Measurements from ENCODE around the gene SLC35F1. TPM values are rescaled to one million over a fixed set of nuclear protein-coding genes. Genes with fewer than 3 reads are reported as not detected.
"Not testable (repeated sequence)": the region's sequence is repeated elsewhere in the genome, so short reads cannot be mapped to it uniquely, and the experiment has no call there.

The SLC35F1 gene
- total RNA-seq, 1 donor from 2014 or later: 4.5 TPM

DNA sequence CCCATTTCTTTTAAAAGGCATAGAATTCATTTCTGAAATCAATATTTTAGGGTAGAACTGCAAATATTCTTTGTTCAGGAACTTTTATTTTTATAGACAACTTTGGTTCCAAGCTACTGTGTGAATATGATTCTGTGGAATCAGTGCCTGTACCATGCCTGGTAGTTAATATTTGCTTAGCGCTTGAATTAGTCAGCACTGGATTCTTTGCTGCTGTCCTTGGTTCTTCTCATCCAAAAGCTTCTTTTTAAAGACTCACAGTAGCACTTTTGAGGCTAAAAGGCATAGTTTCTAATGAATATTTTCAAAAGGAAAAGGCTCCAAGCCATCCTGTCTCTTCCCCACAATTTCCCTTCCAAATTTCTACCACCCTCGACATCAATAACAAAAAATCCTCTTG is 109.5 kb downstream of the SLC35F1 start:
- Mint-ChIP-seq H3K4me3 (ENCODE audit: low read depth) (no peak overlapping the region), H3K36me3 (ENCODE audit: insufficient read depth) (no peaks in the 10 kb centered on the region), H3K27ac (no peak overlapping the region), H3K9me3 (ENCODE audit: low read depth) (no peaks in the 10 kb centered on the region), H3K27me3 (no peaks in the 10 kb centered on the region), H3K4me1 (ENCODE audit: low read depth) (no peaks in the 10 kb centered on the region)
- TF ChIP-seq CTCF (IDR thresholded peaks at IDR 0.05; ENCODE audit: unreplicated experiment): no peak
- DNase-seq (ENCODE audit: low spot score, unreplicated experiment): no peak

DNA sequence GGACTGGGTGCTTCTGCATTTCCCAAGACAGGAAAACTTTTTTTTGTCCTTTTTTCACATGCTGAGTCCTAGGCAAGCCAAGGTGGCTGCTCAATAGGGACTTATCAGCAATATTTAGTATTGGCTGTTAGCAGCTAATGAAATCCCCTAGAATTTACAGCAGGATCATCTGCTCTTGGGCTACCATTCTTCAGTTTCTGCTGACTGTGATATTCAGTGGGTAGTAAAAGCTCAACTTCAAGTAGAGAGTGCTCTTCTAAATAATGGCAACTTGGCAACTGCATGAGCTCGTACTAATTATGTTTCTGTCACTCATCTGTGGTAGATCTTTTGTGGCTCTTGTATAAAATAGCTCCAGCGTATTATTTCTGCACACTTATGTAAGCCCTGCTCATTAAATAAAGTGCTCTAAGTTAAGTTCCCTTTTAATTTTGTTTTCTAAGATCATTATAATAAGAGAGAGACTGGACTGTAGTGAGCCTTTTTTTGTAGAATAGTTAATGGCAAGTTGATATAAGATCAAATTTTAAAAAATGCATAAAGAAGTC is 110.3 kb downstream of the SLC35F1 start:
- no peaks in the 10 kb centered on the region for H3K4me1 Mint-ChIP-seq (ENCODE audit: low read depth)

GRCh38 chr6:118023771-118024170 is 116.7 kb downstream of the SLC35F1 start:
- Mint-ChIP-seq H3K27ac (no peak overlapping the region), H3K4me3 (ENCODE audit: low read depth) (no peak overlapping the region), H3K27me3 (no peaks in the 10 kb centered on the region), H3K4me1 (ENCODE audit: low read depth) (no peaks in the 10 kb centered on the region), H3K9me3 (ENCODE audit: low read depth) (peaks cover 4% of the 10 kb centered on the region), H3K36me3 (ENCODE audit: insufficient read depth) (no peaks in the 10 kb centered on the region)
- DNase-seq (ENCODE audit: low spot score, unreplicated experiment): no peak
- TF ChIP-seq CTCF (IDR thresholded peaks at IDR 0.05; ENCODE audit: unreplicated experiment): no peak

More for the DNA sequence above, 110.3 kb downstream of the SLC35F1 start:
- Mint-ChIP-seq H3K27ac (no peak overlapping the region), H3K4me3 (ENCODE audit: low read depth) (no peak overlapping the region), H3K27me3 (no peaks in the 10 kb centered on the region), H3K36me3 (ENCODE audit: insufficient read depth) (no peaks in the 10 kb centered on the region), H3K9me3 (ENCODE audit: low read depth) (peaks cover 4% of the 10 kb centered on the region)
- TF ChIP-seq CTCF (IDR thresholded peaks at IDR 0.05; ENCODE audit: unreplicated experiment): no peak
- no peak for DNase-seq (ENCODE audit: low spot score, unreplicated experiment)

DNA sequence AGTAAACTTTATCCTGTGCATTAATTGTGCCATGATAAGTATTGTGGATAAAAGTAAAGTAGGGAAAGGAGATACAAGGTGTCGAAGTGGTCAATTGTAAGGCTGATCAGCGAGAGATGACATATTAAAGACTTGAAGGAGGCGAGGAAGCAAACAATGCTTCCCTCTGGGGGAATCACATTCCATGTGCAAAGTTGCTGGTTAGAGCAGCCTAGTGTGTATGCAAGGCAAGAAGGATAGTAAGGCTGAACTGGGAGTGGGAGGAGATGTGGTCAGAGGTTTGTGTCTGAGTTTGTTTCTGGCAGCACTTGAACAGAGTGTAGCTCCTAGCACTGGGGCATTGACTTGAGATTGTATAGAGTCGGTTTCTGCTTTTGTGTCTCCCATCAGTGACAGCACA is 122.9 kb downstream of the SLC35F1 start:
- no peak overlapping the region for H3K27ac Mint-ChIP-seq
- H3K4me1 Mint-ChIP-seq (ENCODE audit: low read depth): no peaks in the 10 kb centered on the region
- peaks cover under 1% of the 10 kb centered on the region for H3K36me3 Mint-ChIP-seq (ENCODE audit: insufficient read depth)
- H3K4me3 Mint-ChIP-seq (ENCODE audit: low read depth): no peak overlapping the region
- H3K9me3 Mint-ChIP-seq (ENCODE audit: low read depth): peaks cover 5% of the 10 kb centered on the region
- no peak for TF ChIP-seq CTCF (IDR thresholded peaks at IDR 0.05; ENCODE audit: unreplicated experiment)
- no peak for DNase-seq (ENCODE audit: low spot score, unreplicated experiment)
- H3K27me3 Mint-ChIP-seq: no peaks in the 10 kb centered on the region

GRCh38 chr6:118037479-118037878 is 130.4 kb downstream of the SLC35F1 start:
- H3K4me3 Mint-ChIP-seq (ENCODE audit: low read depth); H3K4me1 Mint-ChIP-seq (ENCODE audit: low read depth); H3K27me3 Mint-ChIP-seq; H3K36me3 Mint-ChIP-seq (ENCODE audit: insufficient read depth); DNase-seq (ENCODE audit: low spot score, unreplicated experiment); H3K9me3 Mint-ChIP-seq (ENCODE audit: low read depth); H3K27ac Mint-ChIP-seq: not testable (repeated sequence)

DNA sequence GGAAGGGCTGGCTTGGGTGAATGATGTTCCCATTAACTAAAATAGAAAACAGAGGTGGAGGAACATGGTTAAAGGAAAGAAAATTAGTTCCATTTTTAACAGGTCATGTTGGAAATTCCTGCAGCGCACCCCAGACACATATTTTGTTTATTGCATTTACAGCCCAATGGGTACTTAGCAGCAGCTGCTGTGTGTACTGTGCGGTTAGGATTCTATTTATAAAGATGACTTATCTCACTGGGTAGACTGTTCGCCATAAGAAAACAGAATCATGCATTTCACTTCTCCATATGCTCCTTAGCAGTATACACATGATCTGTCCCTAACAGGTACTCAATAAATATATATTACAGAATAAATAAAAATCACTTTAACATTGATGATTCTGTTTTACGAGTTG is 135.8 kb downstream of the SLC35F1 start:
- Mint-ChIP-seq H3K4me3 (ENCODE audit: low read depth) (no peak overlapping the region), H3K27ac (no peak overlapping the region), H3K27me3 (no peaks in the 10 kb centered on the region), H3K36me3 (ENCODE audit: insufficient read depth) (no peaks in the 10 kb centered on the region), H3K4me1 (ENCODE audit: low read depth) (no peaks in the 10 kb centered on the region), H3K9me3 (ENCODE audit: low read depth) (no peaks in the 10 kb centered on the region)
- TF ChIP-seq CTCF (IDR thresholded peaks at IDR 0.05; ENCODE audit: unreplicated experiment): no peak
- DNase-seq (ENCODE audit: low spot score, unreplicated experiment): no peak

Data from progenitor cell of endocrine pancreas (in vitro differentiated cells).